ENCODE measurements around the gene CMC1.

Gene CMC1

GRCh38 chr3:28308196-28308595, 66.8 kb downstream of the CMC1 start:
- DNase-seq = no peak

GRCh38 chr3:28315711-28316110, 74.3 kb downstream of the CMC1 start:
- DNase-seq = no peak

GRCh38 chr3:28316226-28316625, 74.8 kb downstream of the CMC1 start:
- DNase-seq = no peak

GRCh38 chr3:28317438-28318022, 76.1 kb downstream of the CMC1 start:
- DNase-seq = peak in 1 of 2 experiments; percentile 42

- DNase-seq = no peak
These were observed 79.6 kb downstream of the CMC1 start for GRCh38 chr3:28320981-28321380.

GRCh38 chr3:28322464-28322863, 81.0 kb downstream of the CMC1 start:
- no peak for DNase-seq

- DNase-seq = no peak
These were observed 85.1 kb downstream of the CMC1 start for GRCh38 chr3:28326458-28326926.

- DNase-seq = peak in 1 of 2 experiments; percentile 16
These were observed 87.1 kb downstream of the CMC1 start for GRCh38 chr3:28328188-28329151.

- DNase-seq = no peak
These were observed 93.1 kb downstream of the CMC1 start for GRCh38 chr3:28334552-28334951.

GRCh38 chr3:28335246-28335645, 93.8 kb downstream of the CMC1 start:
- no peak for DNase-seq

- no peak for DNase-seq
These were observed 95.8 kb downstream of the CMC1 start for GRCh38 chr3:28337230-28337629.

- no peak for DNase-seq
These were observed 101.7 kb downstream of the CMC1 start for GRCh38 chr3:28343144-28343543.

GRCh38 chr3:28345690-28346089, 104.3 kb downstream of the CMC1 start:
- no peak for DNase-seq

GRCh38 chr3:28347374-28348264, 106.2 kb downstream of the CMC1 start:
- DNase-seq = no peak

- DNase-seq = peak in 1 of 2 experiments; percentile 45
These were observed 106.8 kb downstream of the CMC1 start for GRCh38 chr3:28348265-28348628.

GRCh38 chr3:28348629-28349468, 107.4 kb downstream of the CMC1 start, which contains the start of the genes AZI2 and ZCWPW2:
Gene AZI2, minus strand, starts transcription at chr3:28348824. Its CDS starts 8,207 bp downstream, at chr3:28340617.
Gene ZCWPW2, plus strand, starts transcription at chr3:28348721. Its CDS starts 64,348 bp downstream, at chr3:28413069.
- DNase-seq = peak; percentile 82 to 94

- peak in 1 of 2 experiments; percentile 25 for DNase-seq
These were observed 108.1 kb downstream of the CMC1 start for GRCh38 chr3:28349469-28350000.
